H1 (cell line): ENCODE data around the gene LGALS12.

Source experiments
- HDAC2 ChIP-seq, 2 experiments: fragments of 300-600 bp in 1 of 2; sonication (generic) in 1 of 2; IDR thresholded peaks; 2 replicates each; pipeline ENCODE4 v1.6.1; 2011 to 2012; ENCODE audit warnings: low read depth in 2 of 2, low read length in 2 of 2, mild to moderate bottlenecking in 2 of 2, moderate library complexity in 2 of 2, borderline replicate concordance in 1 of 2, inconsistent platforms in 1 of 2
- RAD21 ChIP-seq, 2 experiments: IDR thresholded peaks in 1 of 2; conservative IDR thresholded peaks in 1 of 2; 2 replicates each; pipeline ENCODE4 v1.6.1; 2011; ENCODE audit warnings: low read depth in 2 of 2, low read length in 2 of 2, improper control_type of control experiment in 1 of 2, inconsistent platforms in 1 of 2, mild to moderate bottlenecking in 1 of 2, moderate library complexity in 1 of 2

DNA sequence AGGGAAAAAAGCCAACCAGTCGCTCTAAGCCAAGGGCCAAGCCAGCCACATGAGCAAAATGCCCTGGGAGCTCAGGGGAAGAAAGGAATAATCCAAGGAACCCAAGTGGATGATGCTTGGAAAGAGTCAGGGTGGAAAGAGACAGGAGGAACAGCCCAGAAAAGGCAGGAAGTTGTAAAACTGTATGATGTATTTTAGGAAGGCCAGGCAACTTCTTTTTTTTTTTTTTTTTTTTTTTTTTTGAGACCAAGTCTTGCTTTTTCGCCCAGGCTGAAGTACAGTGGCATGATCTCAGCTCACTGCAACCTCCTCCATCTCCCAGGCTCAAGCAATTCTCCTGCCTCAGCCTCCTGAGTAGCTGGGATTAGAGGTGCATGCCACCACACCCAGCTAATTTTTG lies 1.6 kb downstream of the LGALS12 start:
- TF ChIP-seq HDAC2 (IDR thresholded peaks at IDR 0.05; ENCODE audit: borderline replicate concordance in 1 of 2, low read depth in 2 of 2, low read length in 2 of 2): no peak
- TF ChIP-seq RAD21 (IDR thresholded peaks at IDR 0.05 in 1 of 2, conservative IDR thresholded peaks at IDR 0.05 in 1 of 2; ENCODE audit: low read depth in 2 of 2, low read length in 2 of 2): no peak
